BE2C (cell line): Measurements from ENCODE around the gene AHCTF1.

Experiments used
- DNase-seq: peaks from one replicate; pipeline ENCODE4 v3.0.0-alpha.2; 2020
- H3K27me3 ChIP-seq: fragments of 250-450 bp; sonication (Bioruptor Pico); 2 replicates; pipeline ENCODE4 v1.5.1; 2020; ENCODE audit warnings: mild to moderate bottlenecking
- H3K36me3 ChIP-seq: fragments of 250-450 bp; sonication (Bioruptor Pico); 2 replicates; pipeline ENCODE4 v1.5.1; 2020; ENCODE audit warnings: mild to moderate bottlenecking
- H3K4me1 ChIP-seq: fragments of 250-450 bp; sonication (Bioruptor Pico); 2 replicates; pipeline ENCODE4 v1.5.1; 2020
- H3K4me3 ChIP-seq: 2 replicates; pipeline ENCODE4 v1.5.1; 2011; ENCODE audit warnings: low read depth, low read length
- H3K9me3 ChIP-seq: fragments of 250-450 bp; sonication (Bioruptor Pico); 2 replicates; pipeline ENCODE4 v1.5.1; 2020
- CTCF ChIP-seq: IDR thresholded peaks from 2 replicates; pipeline ENCODE4 v1.5.1; 2012; ENCODE audit warnings: mild to moderate bottlenecking, low read depth, low read length

Gene AHCTF1

GRCh38 chr1:246790833-246791232 lies 140.9 kb downstream of the AHCTF1 start:
- Histone ChIP-seq H3K9me3 (no peaks in the 10 kb centered on the region), H3K4me1 (peaks cover 9% of the 10 kb centered on the region), H3K27me3 (no peaks in the 10 kb centered on the region), H3K36me3 (no peaks in the 10 kb centered on the region), H3K4me3 (no peak overlapping the region)
- TF ChIP-seq CTCF, result no peak
- no peak for DNase-seq

GRCh38 chr1:246790364-246790763 lies 141.4 kb downstream of the AHCTF1 start:
- no peak overlapping the region for H3K4me3 ChIP-seq
- H3K9me3 ChIP-seq, result no peaks in the 10 kb centered on the region
- H3K4me1 ChIP-seq, result peaks cover 9% of the 10 kb centered on the region
- no peak for TF ChIP-seq CTCF
- no peaks in the 10 kb centered on the region for H3K36me3 ChIP-seq
- H3K27me3 ChIP-seq, result no peaks in the 10 kb centered on the region
- no peak for DNase-seq

GRCh38 chr1:246789454-246790339 lies 142.1 kb downstream of the AHCTF1 start:
- no peaks in the 10 kb centered on the region for H3K9me3 ChIP-seq
- no peaks in the 10 kb centered on the region for H3K36me3 ChIP-seq
- TF ChIP-seq CTCF, result no peak
- no peak for DNase-seq
- H3K27me3 ChIP-seq, result no peaks in the 10 kb centered on the region
- H3K4me1 ChIP-seq, result peaks cover 9% of the 10 kb centered on the region
- H3K4me3 ChIP-seq, result no peak overlapping the region
